ENCODE data around the gene FNBP1.

DNA sequence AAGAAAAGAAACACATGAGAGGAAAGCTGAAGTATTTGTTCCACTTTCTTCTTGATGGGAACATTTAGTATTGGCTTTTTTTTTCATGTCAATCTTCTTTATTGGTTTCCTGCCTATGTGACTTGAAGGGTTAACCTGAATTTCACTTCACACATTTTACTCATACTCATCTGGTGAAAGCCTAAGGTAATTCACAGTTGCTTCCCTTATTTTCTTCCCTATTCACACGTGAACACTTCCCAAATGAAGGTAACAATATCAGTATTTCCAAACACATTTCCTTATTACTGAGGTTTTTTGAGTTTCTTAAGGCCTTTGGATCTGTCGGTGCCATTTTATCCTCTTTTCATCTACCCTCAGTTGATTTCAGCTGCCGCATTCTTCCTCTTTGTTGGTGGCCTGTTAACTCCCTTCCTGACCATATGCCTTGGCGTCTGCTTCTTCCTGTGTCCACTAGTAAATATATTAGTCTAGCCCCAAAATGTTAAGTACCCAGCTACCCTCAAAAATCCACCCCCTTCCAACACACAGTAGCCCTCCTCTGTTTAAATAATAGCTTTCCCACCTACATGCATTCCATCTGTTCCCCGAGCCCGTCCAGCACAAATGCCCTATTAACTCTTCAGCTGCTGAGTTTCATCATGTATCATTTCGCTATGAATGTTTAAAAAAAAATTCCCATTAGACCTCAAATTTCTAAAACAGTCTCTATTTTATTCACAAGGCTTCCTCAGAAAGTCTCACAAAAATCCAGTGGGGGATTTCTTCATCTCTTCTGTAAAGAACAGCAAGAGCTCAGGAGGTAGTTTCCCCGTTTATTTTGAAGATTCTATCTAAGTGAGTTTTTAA lies 110.5 kb downstream of the FNBP1 start:
- TF ChIP-seq, protein P1, sequence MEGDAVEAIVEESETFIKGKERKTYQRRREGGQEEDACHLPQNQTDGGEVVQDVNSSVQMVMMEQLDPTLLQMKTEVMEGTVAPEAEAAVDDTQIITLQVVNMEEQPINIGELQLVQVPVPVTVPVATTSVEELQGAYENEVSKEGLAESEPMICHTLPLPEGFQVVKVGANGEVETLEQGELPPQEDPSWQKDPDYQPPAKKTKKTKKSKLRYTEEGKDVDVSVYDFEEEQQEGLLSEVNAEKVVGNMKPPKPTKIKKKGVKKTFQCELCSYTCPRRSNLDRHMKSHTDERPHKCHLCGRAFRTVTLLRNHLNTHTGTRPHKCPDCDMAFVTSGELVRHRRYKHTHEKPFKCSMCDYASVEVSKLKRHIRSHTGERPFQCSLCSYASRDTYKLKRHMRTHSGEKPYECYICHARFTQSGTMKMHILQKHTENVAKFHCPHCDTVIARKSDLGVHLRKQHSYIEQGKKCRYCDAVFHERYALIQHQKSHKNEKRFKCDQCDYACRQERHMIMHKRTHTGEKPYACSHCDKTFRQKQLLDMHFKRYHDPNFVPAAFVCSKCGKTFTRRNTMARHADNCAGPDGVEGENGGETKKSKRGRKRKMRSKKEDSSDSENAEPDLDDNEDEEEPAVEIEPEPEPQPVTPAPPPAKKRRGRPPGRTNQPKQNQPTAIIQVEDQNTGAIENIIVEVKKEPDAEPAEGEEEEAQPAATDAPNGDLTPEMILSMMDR (IDR thresholded peaks at IDR 0.05; ENCODE audit: low read depth, low read length): no peak
- no peak for TF ChIP-seq MAX (IDR thresholded peaks at IDR 0.05; ENCODE audit: low read depth, low read length)
- TF ChIP-seq POLR2A (IDR thresholded peaks at IDR 0.05; ENCODE audit: extremely low read depth, insufficient read length): no peak
- no peak for TF ChIP-seq MYC (IDR thresholded peaks at IDR 0.05; ENCODE audit: low read depth, low read length)
